ENCODE data around the gene ZNF236. TPM values are rescaled to one million over a fixed set of nuclear protein-coding genes. Genes with fewer than 3 reads are reported as not detected.

Gene ZNF236
- total RNA-seq, 1 donor from 2014 or later: 9.7 TPM

- peak in 1 of 2 donors; percentile 43 for DNase-seq (ENCODE audit: low spot score in 2 of 2)
- Histone ChIP-seq H3K36me3 (no peaks in the 10 kb centered on the region), H3K4me1 (no peaks in the 10 kb centered on the region), H3K27me3 (no peaks in the 10 kb centered on the region), H3K4me3 (no peak overlapping the region), H3K27ac (no peak overlapping the region), H3K9me3 (no peaks in the 10 kb centered on the region)
- intact Hi-C loops (cut with DNase I): no loop called here
- no peak for TF ChIP-seq CTCF (IDR thresholded peaks at IDR 0.05)
Measured at GRCh38 chr18:76994086-76994654, 171.8 kb downstream of the ZNF236 start.

GRCh38 chr18:76995896-76996295 lies 173.5 kb downstream of the ZNF236 start:
- Histone ChIP-seq H3K4me1 (no peaks in the 10 kb centered on the region), H3K4me3 (no peak overlapping the region), H3K9me3 (no peaks in the 10 kb centered on the region), H3K27ac (no peak overlapping the region), H3K27me3 (no peaks in the 10 kb centered on the region), H3K36me3 (no peaks in the 10 kb centered on the region)
- no peak for DNase-seq (ENCODE audit: low spot score in 2 of 2)
- intact Hi-C loops (cut with DNase I): no loop called here
- TF ChIP-seq CTCF (IDR thresholded peaks at IDR 0.05): no peak

GRCh38 chr18:76996429-76996828 lies 174.1 kb downstream of the ZNF236 start:
- no peak for TF ChIP-seq CTCF (IDR thresholded peaks at IDR 0.05)
- H3K27ac ChIP-seq: no peak overlapping the region
- H3K36me3 ChIP-seq: no peaks in the 10 kb centered on the region
- H3K27me3 ChIP-seq: no peaks in the 10 kb centered on the region
- H3K9me3 ChIP-seq: no peaks in the 10 kb centered on the region
- intact Hi-C loops (cut with DNase I): no loop called here
- H3K4me3 ChIP-seq: no peak overlapping the region
- no peaks in the 10 kb centered on the region for H3K4me1 ChIP-seq
- no peak for DNase-seq (ENCODE audit: low spot score in 2 of 2)

GRCh38 chr18:76997951-76998808 lies 175.8 kb downstream of the ZNF236 start:
- no peak overlapping the region for H3K4me3 ChIP-seq
- DNase-seq (ENCODE audit: low spot score in 2 of 2): no peak
- H3K27ac ChIP-seq: no peak overlapping the region
- no peaks in the 10 kb centered on the region for H3K9me3 ChIP-seq
- intact Hi-C loops (cut with DNase I): no loop called here
- no peaks in the 10 kb centered on the region for H3K4me1 ChIP-seq
- no peaks in the 10 kb centered on the region for H3K27me3 ChIP-seq
- no peaks in the 10 kb centered on the region for H3K36me3 ChIP-seq
- no peak for TF ChIP-seq CTCF (IDR thresholded peaks at IDR 0.05)

- H3K36me3 ChIP-seq: no peaks in the 10 kb centered on the region
- no peak overlapping the region for H3K27ac ChIP-seq
- no peak for DNase-seq (ENCODE audit: low spot score in 2 of 2)
- no peaks in the 10 kb centered on the region for H3K9me3 ChIP-seq
- H3K27me3 ChIP-seq: no peaks in the 10 kb centered on the region
- H3K4me3 ChIP-seq: no peak overlapping the region
- intact Hi-C loops (cut with DNase I): no loop called here
- TF ChIP-seq CTCF (IDR thresholded peaks at IDR 0.05): no peak
- H3K4me1 ChIP-seq: no peaks in the 10 kb centered on the region
Measured at GRCh38 chr18:76999077-76999476, 176.7 kb downstream of the ZNF236 start.

All from ascending aorta (tissue), 2 donors.